ENCODE data around the gene RPUSD4.

DNA sequence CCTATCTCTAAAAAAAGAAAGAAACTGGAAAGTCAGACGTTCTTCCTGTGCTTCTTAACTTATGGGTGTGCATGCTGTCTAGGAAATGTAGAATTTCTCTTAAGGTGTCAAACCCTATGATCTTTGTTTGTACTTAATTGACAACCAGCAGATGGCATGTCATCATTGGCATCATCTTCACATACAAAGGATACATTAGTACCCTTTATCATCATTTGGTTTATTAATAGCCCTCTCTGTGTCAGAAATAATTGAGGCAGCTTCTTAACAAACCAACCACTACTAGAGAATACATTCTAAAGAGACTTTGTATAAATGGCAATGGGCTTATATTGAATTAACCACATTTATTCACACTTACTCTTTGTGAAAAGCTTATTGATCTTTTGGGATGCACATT, 43.4 kb upstream of the RPUSD4 start:
- TF ChIP-seq POLR2A (IDR thresholded peaks at IDR 0.05; ENCODE audit: low read length): no peak
- no peak for TF ChIP-seq GATA1 (IDR thresholded peaks at IDR 0.05; ENCODE audit: low read depth, low read length)
